ENCODE data around the gene BET1L.
"Not testable (repeated sequence)": the region's sequence is repeated elsewhere in the genome, so short reads cannot be mapped to it uniquely, and the experiment has no call there.

The BET1L gene

DNA sequence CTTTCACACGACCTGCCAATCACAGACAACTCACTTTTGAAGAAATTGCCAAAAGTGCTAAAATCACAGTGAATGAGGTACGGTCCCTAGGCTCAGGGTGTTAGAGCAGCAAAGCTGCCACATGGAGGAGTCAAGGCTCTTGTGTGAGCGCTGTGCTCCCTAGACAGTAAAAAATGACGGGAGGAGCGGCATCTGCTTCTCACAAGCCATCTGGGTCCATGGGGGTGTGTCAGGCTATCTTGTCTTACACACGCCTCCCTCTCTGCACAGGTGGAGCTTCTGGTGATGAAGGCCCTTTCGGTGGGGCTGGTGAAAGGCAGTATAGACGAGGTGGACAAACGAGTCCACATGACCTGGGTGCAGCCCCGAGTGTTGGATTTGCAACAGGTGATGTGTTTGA is 44.4 kb upstream of the BET1L start:
- DNase-seq (ENCODE audit: low read depth): peak; percentile 36
- no peak overlapping the region for H3K4me3 ChIP-seq (ENCODE audit: low read depth, low read length)
- TF ChIP-seq, protein P1, sequence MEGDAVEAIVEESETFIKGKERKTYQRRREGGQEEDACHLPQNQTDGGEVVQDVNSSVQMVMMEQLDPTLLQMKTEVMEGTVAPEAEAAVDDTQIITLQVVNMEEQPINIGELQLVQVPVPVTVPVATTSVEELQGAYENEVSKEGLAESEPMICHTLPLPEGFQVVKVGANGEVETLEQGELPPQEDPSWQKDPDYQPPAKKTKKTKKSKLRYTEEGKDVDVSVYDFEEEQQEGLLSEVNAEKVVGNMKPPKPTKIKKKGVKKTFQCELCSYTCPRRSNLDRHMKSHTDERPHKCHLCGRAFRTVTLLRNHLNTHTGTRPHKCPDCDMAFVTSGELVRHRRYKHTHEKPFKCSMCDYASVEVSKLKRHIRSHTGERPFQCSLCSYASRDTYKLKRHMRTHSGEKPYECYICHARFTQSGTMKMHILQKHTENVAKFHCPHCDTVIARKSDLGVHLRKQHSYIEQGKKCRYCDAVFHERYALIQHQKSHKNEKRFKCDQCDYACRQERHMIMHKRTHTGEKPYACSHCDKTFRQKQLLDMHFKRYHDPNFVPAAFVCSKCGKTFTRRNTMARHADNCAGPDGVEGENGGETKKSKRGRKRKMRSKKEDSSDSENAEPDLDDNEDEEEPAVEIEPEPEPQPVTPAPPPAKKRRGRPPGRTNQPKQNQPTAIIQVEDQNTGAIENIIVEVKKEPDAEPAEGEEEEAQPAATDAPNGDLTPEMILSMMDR (IDR thresholded peaks at IDR 0.05; ENCODE audit: insufficient read depth, low read depth, low read length, missing control alignments): no peak

DNA sequence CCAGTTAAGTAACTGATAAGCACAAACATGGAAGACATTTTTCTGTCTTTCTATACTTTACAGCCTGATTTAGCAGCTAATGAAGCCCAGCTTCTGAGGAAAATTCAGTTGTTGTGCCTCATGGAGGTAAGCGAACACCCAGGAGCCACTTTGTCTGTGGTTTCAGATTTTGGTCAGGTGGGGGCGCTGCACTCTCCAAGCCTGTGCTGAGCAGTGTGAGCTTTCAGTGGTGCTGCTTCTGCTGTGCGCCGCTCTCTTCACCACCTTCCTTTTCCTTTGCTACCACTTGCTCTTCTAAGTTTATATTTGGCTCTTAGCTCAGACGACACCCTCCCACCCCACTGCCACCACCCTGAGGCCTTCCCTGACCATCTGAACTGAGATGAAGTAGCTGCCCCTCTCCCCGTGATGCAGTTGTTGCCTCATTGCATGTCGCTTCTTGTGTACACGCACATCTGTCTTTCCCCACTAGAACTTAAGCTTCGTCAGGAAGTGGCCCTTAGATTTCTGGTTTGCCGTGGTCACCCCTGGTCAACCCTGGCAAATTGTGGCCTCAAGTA is 43.6 kb upstream of the BET1L start:
- DNase-seq (ENCODE audit: low read depth): peak; percentile 69
- H3K4me3 ChIP-seq (ENCODE audit: low read depth, low read length): no peak overlapping the region
- TF ChIP-seq, protein P1 (IDR thresholded peaks at IDR 0.05; ENCODE audit: insufficient read depth, low read depth, low read length, missing control alignments): peak; percentile 72

DNA sequence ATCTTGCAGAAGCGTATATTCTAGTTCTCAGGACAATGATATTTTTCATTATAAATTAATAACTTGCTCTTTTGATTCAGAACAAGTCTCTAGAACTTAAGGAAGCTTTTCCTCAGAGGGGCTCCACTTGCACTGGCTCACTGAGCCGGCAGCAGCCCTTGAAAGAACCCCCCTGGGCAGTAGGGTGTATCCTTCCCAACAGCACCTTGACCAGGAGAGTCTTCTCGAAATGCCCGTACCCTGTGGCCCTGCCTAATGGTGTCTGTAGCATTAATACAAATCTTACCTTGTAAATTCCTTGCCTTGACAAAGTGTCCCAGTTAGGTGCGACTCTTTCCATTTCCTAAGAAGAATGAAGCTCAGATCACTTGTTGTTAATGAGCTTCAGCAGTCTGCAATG is 43.1 kb upstream of the BET1L start:
- TF ChIP-seq, protein P1 (IDR thresholded peaks at IDR 0.05; ENCODE audit: insufficient read depth, low read depth, low read length, missing control alignments): no peak
- DNase-seq (ENCODE audit: low read depth): no peak
- no peak overlapping the region for H3K4me3 ChIP-seq (ENCODE audit: low read depth, low read length)

DNA sequence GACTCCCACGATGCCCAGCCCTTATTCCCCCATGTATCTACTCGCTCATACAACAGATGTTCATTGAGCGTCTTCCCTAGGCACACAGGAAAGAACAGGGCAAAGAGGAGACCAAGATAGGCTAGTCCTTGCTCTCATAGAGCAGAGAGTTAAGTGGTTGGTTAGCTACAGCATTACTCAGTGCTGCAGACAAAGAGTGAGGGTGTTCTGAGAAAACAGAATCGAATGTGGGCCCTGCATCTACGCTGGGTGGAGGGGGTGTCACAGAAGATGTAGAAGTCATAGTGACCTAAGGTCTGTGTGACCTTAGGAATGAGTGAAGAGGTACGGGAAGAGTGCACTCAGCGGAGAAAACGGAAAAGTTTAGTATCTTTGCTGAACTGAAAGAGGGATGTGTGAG is 41.9 kb upstream of the BET1L start:
- H3K4me3 ChIP-seq (ENCODE audit: low read depth, low read length): no peak overlapping the region
- DNase-seq (ENCODE audit: low read depth): no peak
- TF ChIP-seq, protein P1 (IDR thresholded peaks at IDR 0.05; ENCODE audit: insufficient read depth, low read depth, low read length, missing control alignments): no peak

DNA sequence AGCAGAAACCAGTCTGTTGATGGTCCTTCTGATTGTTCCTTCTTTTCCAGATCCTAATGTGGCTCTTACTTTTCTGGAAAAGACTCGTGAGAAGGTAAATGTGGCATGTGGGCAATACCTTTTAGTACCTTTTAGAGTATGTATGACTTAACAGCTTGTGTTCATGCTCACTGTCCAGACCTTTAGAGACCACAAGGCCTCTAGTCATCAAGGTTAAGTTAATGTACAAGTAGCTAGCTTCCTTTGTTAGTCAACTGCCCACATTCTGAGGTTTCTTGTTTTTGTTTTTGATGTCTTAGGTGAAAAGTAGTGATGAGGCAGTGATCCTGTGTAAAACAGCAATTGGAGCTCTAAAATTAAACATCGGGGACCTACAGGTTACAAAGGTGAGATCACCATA is 37.2 kb upstream of the BET1L start:
- TF ChIP-seq, protein P1 (IDR thresholded peaks at IDR 0.05; ENCODE audit: insufficient read depth, low read depth, low read length, missing control alignments): no peak

DNA sequence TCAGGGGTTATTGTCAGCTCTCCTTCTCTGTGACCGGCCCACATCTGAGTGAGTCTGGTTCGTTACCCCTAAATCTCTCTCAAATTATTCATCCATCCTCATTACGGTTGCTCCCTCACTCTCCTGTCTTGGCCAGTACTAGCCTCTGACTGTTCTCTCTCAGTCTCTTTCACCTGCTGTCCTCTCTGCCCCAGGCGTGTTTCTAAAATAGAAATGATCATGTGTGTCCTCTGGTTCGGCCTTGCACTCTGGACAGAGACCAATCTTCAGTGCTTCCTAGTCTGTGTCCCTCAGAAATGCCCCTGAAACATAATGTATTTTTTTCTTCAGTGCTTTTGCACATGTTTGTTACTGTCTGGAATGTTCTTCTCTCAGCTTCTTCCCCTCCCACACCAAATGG is 34.4 kb upstream of the BET1L start:
- DNase-seq (ENCODE audit: low read depth): no peak
- H3K4me3 ChIP-seq (ENCODE audit: low read depth, low read length): no peak overlapping the region
- TF ChIP-seq, protein P1 (IDR thresholded peaks at IDR 0.05; ENCODE audit: insufficient read depth, low read depth, low read length, missing control alignments): no peak

More for the DNA sequence above, 37.2 kb upstream of the BET1L start:
- no peak overlapping the region for H3K4me3 ChIP-seq (ENCODE audit: low read depth, low read length)
- no peak for DNase-seq (ENCODE audit: low read depth)

DNA sequence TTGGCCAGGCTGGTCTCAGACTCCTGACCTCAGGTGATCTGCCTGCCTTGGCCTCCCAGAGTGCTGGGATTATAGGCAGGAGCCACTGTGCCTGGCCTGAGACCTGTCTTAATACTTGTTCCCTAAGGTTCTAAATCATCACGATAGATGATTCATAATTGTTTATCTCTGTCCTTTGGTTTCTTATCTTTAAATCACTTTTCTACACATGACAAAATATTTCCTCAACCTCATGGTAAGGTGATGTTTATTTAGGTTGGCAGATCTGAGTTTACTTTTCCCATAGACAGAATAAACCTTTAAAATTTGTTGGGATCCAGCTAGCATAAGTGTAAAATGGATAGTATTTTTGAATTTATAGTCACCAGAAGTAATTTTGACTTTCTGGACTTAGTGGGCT is 33.1 kb upstream of the BET1L start:
- H3K4me3 ChIP-seq (ENCODE audit: low read depth, low read length): no peak overlapping the region
- no peak for DNase-seq (ENCODE audit: low read depth)
- TF ChIP-seq, protein P1 (IDR thresholded peaks at IDR 0.05; ENCODE audit: insufficient read depth, low read depth, low read length, missing control alignments): no peak

DNA sequence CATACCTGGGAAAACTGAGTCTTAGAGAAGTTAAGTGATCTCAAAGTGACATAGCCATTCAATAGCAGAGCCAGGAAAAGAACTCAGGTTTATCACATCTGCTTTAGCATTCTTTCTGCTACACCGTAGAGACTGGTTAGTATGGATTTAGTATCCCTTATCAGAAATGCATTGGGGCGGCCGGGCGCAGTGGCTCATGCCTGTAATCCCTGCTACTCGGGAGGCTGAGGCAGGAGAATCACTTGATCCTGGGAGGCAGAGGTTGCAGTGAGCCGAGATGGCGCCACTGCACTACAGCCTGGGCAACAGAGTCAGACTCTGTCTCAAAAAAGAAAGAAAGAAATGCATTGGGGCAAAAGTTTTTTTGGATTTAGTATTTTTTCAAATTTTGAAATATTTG is 31.1 kb upstream of the BET1L start:
- not testable (repeated sequence) for DNase-seq (ENCODE audit: low read depth)
- H3K4me3 ChIP-seq (ENCODE audit: low read depth, low read length): peak overlapping the region; percentile 94; the same call in 1 of the 2 replicates

Data from GM12865 (cell line).